ENCODE measurements around the gene RTCA.
"Not testable (repeated sequence)": the region's sequence is repeated elsewhere in the genome, so short reads cannot be mapped to it uniquely, and the experiment has no call there.

The RTCA gene

DNA sequence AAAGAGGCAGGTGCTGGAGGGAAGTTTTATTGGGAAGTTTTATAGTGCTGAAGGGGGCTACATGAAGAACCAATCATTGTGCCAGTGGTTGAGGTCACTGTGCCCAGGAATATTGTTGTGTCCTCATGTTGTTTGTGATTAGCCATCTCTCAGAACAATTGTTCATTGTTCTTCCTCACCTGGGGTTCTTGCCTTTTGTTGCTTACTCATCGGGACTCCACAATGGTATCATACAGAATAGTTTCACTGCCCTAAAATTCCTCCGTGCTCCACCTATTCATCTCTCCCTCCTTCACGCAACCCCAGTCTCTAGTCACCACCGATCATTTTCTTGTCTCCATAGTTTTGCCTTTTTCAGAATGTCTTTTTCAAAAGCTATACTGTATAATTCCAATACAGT is 47.4 kb downstream of the RTCA start:
- DNase-seq: no peak

DNA sequence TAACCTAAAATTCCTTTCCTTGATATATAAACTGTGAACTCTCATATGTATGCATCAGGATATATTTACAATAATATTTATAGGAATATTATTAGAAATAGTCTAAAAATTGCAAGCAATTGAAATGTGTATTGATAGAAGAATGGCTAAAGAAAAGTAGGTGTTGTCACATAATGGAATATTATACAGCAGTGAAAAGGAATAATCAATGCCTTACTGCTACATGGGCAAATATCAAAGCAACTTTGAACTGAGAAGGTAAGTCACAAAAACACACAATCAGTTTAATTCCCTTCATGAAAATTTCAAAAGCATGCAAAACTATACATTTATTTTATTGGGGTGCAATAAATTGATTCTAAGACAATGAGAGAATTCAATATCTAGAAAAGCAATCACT is 50.6 kb downstream of the RTCA start:
- DNase-seq: no peak

DNA sequence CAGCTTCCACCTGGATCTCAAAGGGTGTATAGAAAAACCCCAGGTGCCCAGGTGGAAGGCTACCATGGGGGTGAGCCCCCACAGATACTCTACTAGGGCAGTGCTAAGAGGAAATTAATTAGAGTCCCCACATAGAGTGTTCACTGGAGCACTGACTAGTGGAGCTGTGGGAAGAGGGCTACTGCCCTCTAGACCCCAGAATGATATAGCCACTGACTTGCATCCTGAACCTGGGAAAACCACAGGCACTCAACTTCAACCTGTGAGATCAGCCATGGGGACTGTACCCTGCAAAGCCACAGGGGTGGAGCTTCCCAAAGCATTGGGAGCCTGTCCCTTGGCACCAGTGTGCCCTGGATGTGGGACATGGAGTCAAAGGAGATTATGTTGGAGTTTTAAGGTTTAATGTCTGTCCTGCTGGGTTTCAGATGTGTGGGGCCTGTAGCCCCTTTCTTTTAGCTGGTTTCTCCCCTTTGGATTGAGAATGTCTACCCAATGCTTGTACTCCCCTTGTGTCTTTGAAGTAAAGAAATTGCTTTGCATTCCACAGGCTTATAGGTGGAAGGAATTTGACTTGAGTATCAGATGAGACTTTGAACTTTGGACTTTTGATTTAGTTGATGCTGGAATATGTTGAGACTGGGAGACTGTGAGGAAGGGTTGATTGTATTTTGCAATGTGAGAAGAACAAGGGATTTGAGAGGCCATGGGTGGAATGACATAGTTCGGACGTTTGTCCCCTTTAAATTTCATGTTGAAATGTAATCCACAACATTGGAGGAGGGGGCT is 54.5 kb downstream of the RTCA start:
- DNase-seq: no peak

DNA sequence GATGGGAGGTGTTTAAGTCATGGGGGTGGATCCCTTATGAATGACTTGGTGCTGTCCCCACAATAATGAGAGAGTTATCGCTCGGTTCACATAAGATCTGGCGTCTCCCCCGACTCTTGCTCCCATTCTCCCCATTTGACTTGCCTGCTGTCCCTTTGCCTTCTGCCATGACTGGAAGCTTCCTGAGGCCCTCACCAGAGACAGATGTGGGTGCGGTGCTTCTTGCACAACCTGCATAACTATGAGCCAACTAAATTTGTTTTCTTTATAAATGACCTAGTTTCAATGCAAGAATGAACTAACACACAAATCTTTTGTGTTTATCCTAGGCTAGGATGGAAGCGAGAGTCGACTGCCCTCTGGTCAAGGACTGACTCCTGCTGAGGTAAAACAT is 55.1 kb downstream of the RTCA start:
- no peak for DNase-seq

DNA sequence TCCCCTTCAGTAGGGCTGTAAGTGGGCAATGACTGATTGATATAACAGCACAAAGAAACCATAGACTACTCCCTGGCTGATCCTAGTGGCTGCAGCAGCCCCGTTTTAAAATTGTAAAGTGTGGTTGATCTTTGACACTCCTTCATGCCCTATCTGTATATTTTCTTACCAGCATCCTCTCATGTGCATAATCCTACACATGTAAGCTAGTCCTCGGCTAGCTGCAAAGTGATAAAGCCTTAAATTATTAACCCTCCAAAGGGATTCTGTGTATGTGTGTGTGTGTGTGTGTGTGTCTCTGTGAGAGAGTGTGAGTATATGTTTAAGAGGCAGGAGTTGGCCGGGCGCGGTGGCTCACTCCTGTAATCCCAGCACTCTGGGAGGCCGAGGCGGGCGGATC is 55.5 kb downstream of the RTCA start:
- DNase-seq: no peak

DNA sequence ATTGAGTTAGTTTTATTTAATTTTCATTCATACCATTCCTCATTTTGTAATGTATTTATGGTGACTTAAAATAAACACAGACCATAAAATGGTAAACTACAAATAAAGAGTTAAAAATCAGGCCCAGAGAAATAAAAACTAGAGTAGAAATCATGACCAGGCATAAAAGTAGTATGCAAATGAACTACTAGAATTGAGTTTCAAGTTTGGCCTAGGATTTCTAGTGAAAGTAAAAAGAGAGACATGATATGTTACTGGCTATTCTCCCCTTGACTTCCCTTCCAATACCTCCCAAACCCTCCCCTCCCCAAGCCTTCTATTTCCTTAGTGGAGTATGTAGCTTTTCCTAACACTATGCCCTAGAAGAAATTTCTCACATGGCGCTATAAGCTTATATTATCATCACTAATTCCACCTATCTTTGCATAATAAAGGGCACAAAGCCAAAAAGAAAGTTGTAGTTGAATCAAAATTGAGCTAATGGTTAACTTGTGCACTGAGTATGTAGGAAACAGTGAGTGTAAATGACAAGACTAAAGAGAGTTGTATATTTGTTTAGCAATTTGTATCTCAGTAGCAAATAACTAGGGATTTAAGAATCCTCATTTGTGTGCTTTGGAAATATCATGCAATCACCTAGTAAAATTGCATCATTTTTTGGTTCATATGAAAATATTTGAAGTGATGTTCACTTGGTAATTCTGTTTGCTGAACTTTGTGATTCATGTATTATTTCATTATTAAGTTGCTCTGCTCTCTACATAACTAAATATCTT is 56.6 kb downstream of the RTCA start:
- peak; percentile 67 for DNase-seq

DNA sequence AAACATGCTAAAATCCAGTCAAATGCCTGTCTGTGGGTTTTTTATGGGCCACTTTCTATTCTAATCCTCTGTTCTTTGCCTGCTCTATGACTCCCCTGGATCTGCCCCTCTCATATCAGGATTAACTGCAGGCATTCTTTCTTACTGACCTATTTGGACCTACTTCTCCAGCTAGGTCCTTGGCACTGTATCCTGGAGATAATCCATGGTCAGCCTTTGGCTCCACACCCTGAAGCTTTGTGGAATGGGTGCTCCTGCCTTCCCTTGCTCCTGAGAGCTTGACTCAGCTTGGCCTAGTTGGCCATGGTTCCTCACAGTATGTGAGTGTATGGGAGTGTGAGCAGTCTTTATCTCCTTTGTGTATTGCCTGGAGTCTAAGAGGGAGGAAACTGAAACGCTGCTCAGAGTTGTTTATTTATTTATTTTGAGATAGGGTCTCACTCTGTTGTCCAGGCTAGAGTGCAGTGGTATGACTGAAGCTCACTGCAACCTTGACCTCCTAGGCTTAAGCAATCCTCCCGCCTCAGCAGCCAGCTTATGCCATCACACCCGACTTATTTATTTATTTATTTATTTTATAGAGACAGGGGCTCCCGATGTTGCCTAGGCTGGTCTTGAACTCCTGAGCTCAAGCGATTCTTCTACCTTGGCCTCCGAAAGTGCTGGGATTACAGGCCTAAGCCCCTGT is 57.5 kb downstream of the RTCA start:
- peak; percentile 64 for DNase-seq

DNA sequence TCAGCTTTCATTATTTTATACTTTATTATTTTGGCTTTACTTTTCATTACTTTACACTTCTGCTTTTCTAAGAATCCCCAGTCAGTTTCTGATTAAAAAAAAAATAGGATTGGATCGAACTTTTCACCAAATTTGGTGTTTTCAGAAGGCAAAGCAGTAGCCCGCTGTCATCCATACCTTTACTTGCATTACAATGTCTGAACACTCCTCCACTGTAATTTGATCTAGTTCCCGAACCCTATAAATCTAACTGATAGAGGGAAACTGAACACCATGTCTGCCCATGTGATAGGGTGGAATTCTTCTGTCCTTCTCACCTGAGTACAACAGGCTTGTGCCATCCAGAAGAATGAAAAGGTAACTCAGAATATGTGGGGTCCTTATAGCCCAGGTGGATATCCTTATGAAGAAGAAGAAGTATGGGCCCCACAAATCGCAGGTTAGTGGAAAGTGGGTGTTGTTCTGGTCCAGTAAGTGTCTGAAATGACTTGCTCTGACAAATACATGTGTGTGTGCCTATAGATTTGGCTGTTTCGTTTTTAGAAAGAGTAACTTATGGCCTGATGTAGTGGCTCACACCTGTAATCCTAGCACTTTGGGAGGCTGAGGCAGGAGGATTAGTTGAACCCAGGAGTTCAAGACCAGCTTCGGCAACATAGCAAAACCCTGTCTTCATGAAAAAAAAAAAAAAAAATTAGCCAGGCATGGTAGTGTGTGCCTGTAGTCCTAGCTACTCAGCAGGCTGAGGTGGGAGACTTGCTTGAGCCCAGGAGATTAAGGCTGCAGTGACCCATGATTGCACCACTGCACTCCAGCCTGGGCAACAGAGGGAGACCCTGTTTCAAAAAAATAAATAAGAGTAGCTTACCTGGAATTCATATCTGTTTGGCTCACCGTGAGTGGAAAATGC is 59.7 kb downstream of the RTCA start:
- DNase-seq: no peak

DNA sequence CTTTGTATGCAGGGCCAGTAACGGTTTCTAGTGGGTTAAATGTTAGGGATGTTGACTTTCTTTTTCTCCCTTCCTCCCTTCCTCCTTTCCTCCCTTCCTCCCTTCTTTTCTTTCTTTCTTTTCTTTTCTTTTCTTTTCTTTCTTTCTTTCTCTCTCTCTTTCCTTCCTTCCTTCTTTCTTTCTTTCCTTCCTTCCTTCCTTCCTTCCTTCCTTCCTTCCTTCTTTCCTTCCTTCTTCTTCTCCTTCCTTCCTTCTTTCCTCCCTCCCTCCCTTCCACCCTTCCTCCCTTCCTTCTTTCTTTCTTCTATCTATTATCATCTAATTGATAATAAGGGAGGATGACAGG is 60.3 kb downstream of the RTCA start:
- not testable (repeated sequence) for DNase-seq

DNA sequence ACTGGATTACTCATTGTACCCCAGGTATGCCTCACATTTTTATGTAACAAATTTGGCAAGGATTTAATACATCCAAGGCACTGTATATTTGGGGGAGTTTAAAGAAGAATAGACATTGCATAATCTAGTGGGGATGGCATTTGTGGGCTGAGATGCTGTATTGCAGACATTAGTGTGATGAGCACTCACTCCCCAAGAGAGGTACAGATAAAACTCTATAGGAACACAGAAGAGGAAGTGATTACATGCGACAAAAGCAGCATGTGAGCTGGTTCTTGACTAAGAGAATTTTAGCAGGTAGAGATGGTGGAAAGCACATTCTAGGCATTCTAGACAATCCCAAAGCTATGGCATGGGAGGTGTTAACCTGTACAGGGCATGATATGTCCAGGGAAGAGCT is 62.1 kb downstream of the RTCA start:
- no peak for DNase-seq

DNA sequence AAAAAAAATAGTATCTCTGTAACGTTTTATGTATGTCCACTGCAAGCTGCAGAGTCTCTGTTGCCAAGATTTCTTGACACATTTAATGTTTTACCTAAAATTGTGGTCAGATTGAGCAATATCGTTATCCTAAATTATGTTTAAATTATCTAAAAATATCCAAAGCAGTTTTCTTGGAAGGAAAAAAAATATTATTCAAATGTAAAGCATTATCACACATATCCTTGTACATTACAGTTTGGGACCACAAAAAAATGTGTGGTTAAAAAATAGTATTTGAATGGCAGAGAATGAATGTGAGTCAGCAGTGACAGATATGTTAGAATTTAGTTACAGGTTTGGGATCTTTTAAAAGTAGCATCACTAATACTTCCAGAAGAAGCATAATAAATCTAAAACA is 65.1 kb downstream of the RTCA start:
- DNase-seq: peak; percentile 69

DNA sequence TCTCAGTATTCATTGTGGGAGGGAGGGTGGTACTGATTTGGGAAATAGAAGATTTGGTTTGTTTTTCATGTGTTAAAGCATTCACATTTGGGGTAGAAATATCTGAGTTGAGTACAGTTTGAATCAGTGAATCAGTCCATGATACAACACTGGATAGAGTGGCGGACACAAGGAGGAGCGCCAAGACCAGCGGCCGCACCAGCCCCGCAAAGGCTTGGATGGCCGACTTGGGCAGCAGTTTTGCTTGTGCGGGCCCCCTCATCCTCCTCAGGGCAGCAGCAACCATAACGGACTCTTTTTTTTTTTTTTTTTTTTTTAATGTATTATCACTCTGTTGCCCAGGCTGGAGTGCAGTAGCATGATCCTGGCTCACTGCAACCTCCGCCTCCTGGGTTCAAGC is 66.3 kb downstream of the RTCA start:
- DNase-seq: no peak

DNA sequence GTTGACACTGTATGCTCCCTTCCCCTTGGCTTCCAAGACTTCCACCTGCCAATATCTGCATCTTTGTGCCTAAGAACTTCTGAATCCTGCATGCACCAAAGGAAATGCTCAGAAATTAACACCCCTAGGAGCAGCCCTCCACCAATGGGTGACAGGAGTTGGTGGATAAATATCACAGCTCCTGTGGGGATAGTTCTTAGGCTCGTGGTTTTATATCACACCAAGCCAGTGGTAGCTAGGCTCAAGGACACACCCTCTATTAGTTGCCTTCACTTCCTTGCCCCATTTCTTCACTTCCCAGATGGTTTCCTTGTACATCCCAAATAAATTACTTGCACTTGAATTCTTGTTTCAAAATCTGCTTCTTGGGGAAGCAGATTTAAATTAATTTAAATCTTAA is 69.4 kb downstream of the RTCA start:
- DNase-seq: no peak

DNA sequence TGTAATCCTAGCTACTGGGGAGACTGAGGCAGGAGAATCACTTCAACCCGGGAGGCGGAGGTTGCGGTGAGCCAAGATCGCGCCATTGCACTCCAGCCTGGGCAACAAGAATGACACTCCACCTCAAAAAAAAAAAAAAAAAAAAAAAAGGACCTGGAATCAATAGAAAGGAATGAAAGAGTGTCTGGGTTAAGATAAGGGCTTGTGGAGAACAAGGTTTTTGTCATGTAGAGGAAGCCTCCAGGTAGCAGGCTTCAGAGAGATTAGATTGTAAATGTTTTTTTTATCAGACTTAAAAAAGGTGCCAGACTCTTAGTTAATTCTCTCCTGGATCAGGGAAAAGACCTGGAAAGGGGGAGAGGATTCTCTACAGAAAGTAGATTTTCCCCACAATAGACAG is 71.9 kb downstream of the RTCA start:
- not testable (repeated sequence) for DNase-seq

DNA sequence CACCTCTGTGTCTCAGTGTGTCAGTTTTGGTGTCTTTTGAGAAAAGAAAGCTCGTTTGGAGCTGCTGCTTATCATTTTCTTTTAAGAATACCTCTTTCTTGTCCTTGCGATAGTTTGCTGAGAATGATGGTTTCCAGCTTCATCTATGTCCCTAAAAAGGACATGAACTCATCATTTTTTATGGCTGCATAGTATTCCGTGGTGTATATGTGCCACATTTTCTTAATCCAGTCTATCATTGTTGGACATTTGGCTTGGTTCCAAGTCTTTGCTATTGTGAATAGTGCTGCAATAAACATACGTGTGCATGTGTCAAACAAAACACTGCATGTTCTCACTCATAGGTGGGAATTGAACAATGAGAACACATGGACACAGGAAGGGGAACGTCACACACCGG is 73.7 kb downstream of the RTCA start:
- not testable (repeated sequence) for DNase-seq

DNA sequence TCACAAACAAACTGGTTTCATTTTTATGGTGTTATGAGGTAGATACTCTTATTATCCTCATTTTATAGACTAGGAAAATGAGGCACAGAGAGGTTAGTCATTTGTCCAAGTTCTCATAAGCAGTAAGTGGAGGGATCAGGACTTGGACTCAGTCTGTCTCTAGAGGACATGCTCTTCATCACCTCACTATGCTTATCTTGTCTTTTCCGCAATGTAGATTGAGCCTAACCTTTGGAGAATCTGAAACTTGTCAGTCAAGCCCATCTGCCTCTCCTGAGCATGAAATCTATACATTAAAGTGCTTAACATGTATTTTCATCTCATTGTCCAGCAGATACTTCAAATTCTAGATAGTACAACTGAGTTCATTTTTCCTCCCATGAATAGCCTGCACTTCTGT is 74.5 kb downstream of the RTCA start:
- no peak for DNase-seq

DNA sequence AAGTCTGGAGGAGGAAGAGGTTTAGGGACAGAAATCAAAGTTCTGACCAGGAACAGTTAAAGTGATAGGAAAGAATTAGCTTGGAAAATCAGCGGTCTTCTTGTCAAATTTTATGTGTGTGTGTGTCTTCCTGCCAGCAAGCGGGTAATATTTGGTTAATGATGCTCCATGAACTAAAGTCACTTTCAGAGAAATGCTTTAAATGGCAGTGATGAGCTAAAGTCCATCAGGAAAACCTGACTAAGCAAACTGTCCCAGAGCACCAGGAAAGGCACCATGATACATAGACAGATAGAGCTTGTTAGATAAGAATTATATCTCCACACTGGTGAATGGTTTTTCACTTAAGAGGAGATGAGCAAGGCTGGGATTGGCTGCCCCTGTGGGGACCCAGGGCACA is 76.3 kb downstream of the RTCA start:
- DNase-seq: no peak

All from fibroblast of upper back skin (primary cell).